NCI-H2171 (cell line): ENCODE measurements around the gene PAPSS1.

Experiments used
- DNase-seq: peaks from one replicate; lab custom pipeline; 2025; lab: John Stamatoyannopoulos, UW

The PAPSS1 gene

DNA sequence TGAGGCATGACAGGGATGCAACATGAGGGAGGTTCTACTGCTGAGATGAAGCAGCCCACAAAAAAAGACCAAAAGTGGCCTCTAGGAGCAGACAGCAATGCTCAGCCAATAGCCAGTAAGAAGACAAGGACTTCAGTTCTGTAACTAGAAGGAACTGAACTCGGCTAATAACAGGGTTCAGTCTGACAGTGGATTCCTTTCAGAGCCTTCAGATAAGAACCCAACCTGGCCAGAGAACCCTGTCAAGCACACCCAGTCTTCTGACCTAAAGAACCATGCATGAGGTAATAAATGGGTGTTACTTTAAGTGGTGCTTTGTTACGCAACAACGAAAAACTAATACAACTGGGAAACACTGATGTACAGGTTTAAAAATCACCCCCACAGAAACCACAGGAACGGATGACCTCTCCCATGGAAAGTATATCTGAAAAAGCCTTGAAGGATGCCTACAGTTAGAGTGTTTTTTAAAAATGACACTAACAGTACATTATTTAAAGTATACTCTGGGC, 94.6 kb downstream of the PAPSS1 start:
- no peak for DNase-seq

DNA sequence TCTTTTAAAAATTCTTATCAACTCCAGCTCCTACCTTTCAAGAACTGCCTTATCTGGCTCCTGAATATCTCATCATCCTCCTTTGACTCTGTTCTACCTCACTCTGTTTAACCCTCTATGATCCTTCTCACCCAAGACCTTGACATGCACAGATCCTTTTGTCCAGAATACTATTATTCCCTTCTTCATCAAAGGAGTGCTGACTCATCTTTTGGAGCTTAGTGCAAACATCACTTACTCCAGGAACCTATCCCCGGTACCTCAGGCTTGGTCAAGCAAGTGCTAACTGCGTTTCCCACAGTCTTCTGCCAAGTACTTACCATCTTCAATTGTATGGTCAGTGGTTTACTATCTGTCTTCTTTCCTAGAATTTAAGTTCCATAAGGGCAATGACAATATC, 96.0 kb downstream of the PAPSS1 start:
- no peak for DNase-seq

DNA sequence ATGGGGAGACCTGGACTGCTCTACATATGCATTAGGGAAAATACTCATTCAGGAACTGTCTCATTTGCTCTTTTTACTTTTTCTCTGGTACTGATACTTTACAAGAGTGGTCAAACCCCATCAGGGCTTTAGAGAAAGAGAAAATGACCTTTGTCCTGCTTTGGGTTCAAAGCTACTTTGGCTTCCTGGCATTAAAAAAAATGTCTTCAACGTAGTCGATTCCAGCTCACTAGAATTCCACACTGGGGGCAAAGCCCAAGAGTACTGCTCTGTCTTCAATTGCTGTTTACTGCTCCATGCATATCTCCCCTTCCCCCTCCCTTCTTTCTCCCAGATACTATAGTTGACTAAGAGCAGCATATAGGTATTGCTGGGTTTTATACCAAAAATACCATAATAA, 98.0 kb downstream of the PAPSS1 start:
- DNase-seq: no peak

DNA sequence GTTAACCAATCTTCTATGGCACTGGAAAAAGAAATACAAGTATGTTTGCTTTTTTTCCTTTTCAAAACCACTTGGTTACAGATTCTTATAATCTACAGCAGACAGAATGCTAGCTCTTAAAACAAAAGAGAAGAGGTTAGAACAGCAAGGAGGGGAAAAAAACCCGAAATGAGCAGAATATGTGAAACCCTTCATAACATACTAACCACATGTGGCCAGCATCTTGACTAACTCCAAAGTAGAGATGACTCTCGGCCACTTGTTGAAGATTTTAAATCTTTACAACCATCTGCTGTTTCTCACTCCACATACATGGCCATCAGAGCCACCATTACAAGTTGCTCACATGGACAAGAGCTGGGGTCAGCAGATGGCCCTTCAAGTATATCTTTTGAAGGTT, 100.3 kb downstream of the PAPSS1 start:
- DNase-seq: no peak

DNA sequence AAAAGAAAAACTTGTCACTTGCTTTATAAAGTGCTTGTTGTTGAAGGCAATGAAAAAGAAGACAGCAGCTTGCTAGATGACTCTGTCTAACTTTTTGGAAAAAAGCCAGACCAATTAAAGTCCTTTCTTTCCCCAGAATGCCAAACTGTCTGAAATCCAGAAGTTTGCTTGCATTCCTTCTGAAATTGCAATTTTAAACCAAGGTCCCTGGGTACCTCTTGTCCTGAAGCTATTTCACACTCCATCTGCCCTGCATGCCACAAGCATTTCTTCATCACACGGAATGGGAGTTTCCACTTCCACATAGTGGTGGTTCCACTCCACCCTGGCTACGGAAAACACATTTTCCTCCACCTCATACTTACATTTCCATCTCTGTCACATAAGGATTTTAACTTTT, 101.0 kb downstream of the PAPSS1 start:
- DNase-seq: no peak

DNA sequence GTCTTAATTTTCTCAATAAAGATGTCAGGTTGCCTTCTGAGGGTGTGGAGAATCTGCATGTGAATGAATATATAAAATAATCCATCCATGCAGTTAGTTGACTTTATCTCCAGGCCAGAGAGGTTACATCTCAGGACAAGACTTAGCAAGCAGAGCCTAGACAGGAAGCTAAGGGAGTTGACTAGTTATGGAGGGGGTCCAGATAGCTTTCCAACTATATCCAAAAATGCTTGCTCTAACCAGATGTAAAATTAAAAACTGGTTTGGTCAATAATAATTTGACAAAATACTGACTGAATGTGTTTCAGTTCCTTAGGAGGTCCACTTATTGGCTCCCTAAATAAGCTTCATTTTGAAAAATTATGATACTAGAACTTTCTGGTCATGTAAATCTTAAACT, 101.4 kb downstream of the PAPSS1 start:
- no peak for DNase-seq

DNA sequence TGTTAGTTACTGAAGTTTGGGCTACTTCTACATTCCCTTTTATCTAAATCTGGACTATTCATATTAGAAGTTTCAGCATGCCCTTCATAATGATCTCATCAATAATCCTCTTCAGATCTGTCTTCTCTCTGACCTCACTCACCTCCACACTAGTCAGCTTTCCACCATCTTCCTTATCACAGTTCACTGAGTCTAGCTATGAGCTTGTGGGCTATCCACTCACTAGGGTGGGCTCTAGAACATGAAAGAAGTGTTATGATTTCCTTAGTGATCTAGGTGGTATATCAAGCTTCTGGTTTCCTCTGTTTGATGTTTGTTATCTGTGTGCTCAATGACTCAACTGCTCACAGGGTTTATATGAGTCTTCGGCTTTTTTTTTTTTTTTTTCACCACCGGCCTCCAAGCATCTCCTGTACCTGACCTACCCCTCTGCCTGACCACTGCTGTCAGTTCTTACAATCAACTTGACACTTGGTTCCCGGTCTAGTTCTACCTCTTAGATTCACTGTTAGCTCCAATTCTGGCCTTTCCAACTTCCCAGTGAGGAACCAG, 103.1 kb downstream of the PAPSS1 start:
- no peak for DNase-seq

DNA sequence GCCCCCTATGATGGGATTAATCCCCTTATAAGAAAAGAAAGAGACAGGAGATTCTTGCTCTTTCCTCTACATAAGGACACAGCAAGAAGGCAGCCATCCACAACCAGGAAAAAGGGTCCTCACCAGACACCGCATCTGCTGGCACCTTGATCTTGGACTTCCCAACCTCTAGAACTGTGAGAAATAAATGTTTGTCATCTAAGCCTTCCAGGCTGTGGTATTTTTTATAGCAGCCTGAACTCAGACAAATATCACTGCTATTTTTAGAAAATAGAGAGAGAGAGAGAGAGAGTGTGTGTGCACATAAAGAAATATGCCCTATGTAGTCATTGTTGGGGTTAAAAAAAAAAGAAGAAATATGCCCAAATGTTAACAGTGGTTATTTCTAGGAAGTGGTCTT, 104.2 kb downstream of the PAPSS1 start:
- DNase-seq: no peak

DNA sequence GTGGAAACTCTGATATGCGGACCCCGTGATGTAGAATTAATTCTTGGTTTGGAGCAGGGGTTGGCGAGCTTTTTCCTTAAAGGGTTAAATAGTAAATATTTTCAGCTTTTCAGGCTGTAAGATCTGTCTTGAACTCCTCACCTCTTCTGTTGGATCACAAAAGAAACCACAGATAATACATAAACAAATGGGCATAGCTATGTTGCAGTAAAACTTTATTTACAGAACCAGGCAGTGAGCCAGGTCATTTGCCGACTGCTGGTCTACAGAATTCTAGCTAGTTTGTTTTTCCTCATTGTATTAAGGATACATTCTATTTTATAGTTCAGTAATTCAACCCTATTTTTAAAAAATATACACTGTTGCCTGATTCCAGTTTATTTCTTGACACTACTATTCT, 116.6 kb downstream of the PAPSS1 start:
- no peak for DNase-seq

DNA sequence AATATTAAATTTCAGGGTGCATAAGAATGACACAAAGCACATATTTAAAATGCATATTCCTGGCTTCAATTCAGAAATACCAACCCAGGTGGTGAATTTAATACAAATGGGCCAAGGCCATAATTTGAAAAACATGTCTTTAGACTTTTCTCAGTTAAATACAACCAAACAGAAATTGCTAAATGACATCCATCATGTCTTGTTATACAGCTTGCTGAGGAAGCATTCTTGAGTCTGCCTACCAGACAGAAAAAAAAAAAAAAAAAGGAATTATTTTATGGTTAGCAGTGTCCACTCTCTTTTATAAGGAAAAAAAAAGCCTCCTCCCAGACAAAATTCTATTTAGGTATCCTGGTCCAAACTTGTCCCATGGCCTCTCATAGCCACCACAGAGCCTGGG, 119.1 kb downstream of the PAPSS1 start:
- DNase-seq: no peak

DNA sequence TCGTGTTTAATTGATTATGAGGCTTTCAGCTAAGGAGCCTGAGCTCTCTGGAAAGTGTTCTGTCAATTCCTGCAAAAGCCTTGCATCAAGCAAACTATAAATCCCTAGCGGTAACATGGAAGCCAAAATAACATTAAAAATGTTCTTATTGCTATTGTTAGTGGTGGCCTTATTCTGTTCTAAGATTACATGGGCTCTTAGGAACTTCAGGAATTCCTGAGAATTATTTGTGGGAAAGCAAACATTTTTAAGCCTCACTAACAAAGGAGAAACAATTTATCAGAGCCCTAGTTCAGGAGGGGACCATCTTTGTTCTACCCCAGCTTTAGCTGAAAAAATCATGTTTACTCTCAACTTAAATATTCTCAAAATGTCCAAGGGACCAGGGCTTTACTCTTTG, 119.6 kb downstream of the PAPSS1 start:
- DNase-seq: no peak

DNA sequence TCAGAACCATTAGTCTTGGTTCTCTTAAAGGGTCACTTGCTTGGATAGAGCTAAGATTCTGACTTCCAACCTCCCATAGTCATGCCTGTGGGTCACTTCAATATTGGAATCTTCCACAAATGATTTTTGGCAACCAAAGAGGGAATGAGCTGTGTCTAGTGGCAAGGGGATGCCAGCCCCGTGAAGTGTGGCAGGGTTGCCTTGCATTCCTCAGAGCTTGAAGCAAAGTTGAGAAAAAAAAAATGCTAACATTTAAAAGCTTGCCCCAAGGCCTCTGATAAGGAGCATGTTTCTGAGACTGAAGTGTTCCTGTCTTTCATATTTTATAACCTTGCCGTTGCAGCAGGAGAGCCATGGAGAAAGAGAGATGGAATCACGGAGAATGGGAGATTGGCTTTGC, 120.2 kb downstream of the PAPSS1 start:
- no peak for DNase-seq

DNA sequence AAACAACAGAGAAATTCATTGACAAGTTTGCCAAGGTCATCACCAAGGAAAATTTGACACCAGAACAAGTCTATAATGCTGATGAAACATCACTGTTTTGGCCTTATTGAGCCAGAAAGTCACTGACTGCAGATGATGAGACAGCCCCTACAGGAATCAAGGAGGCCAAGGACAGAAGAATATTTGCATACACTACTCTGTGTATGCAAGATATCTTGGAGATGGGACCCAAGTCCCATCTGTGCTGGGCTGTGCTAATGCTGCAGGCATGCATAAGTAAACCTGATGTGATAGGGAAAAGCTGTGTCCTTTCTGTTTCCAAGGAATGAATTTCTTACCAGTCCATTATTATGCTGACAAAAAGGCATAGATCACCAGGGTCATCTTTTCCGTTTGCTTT, 126.8 kb downstream of the PAPSS1 start:
- no peak for DNase-seq

DNA sequence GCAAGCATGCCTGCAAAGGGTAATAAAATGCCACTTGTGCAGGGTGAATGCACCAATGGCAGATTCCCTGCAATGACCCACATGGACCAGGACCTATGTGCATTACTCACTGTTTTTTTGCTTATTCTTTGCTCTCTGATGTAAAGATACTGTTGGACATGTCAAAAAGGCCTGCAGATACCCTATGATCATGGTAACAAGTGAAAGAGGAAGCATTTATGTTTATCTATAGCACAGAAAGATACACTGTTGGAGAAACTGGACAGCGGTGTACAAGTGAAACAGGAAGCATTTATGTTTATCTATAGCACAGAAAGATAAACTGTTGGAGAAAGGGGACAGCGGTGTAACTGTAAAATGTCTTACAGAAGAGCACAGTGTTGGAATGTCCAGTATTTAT, 127.5 kb downstream of the PAPSS1 start:
- no peak for DNase-seq

DNA sequence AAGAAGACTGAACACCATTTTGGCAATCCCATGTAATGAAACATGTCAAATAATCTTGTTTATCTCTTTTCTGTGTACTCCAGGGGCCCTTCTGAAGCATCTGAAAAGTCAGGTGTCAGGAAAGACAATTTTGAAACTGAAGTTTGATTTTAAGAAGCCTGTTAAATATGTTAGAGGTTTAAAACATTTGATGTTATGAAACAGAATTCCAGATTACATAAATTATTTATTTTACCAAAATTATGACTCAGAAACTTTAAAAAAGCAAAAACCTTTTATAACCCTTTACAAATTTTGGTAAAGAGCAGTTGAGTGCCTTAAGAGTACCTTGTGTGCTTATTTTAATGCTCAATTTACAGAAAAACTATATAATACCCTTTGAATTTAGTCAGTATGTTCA, 130.8 kb downstream of the PAPSS1 start:
- DNase-seq: no peak

DNA sequence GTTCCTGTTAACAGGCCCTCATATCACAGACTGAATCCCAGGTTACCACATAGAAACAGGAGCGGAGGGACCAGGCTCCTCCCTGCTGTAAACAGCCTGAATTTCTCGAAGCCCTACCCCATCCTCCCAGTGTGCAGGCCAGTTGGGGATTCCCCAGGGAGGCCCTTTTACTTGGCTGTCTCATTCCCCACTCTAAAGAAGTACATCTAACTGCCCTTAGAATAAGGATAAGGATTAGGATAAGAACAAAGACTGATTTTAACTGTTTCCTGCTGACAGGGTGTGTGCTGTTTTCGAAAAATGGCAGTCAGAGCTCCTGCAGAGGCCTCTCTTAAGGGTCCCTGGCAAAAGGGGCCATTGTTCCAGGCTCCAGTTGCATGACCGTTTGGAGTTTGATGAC, 133.7 kb downstream of the PAPSS1 start:
- DNase-seq: no peak

DNA sequence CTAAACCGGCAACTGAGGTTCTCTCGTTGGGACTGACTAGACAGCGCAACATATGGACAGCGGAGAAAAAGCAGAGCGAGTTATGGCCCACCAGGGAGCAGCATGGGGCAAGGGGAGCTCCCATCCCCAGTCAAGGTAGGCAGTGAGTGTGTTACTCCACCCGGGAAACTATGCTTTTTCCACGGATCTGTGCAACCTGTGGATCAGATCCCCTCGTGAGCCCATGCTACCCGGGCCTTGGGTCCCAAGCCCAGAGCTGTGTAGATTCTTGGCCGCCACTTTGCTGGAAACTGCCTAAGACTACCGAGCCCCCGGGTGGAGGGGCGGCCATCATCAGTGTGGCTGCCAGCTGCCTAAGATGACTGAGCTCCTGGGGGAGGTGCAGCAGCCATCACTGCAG, 140.9 kb downstream of the PAPSS1 start:
- DNase-seq: peak; percentile 0

DNA sequence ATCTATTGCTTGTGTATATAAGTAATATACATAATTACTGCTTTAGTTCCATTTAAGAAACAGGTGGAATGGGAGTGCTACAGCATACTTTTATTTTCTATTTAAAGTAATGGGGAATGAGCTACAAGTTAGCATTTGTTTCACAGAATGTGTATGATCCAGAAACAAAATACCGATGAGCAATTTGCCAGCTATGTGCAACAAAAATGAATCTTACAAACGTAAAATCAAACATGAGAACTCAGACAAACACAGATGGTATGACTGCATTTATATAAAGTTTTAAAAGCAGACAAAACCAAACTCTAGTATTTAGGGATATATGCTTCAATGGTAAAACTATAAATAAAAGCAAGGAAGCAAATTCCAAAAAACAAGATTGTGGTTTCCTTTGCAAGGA, 141.7 kb downstream of the PAPSS1 start:
- no peak for DNase-seq

DNA sequence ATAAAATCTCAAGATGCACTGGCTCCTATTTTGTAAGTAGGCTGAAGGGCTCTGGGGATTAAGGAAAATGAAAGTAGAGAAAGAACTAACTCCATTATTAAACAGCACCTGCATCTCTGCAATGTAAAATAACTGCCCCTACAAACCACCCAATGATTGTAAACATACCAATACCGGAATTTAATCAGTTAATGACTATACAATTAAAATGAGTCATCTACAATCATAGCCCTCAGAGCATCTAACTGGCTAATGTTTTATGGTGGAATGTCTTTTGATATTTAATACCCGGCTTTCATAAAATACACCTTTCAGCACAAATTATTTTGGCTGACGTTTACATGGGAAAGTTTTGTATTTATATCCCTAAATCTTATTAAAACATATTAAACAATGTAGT, 142.3 kb downstream of the PAPSS1 start:
- DNase-seq: no peak

DNA sequence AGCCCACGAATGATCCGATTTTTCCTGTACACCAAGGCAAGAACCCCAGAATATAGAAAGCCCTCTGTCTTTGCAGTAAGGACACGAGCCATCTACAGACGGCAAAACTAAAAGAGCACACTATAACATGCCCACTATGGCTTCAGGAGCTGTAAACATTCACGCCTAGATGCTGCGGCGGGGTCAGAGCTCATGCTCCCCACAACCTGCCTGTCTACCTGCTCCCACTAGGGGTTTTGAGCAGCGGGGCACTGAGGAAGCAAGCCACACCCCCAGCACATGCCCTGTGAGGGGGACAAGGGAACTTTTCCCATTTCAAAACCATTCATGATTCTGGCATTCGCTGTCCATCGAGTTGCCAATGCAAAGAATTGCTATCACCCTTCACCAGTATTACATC, 144.8 kb downstream of the PAPSS1 start:
- no peak for DNase-seq

DNA sequence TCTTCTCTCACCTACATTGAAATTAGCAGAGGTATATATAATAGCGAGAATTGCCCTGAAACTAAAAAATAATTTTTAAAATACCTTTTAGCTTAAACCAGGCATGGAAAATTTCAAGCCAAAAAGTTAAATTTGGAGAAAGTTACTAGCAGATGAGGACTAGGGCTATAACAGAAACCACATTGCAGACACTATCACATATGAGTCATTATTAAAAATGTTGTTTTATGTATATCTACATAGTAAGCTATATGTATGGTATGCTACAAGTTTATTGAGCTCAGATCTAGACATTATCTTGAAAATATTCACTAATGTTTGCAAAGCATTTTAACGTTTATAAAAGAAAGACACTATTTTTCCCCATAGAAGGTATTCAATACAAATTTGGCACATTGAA, 147.8 kb downstream of the PAPSS1 start:
- no peak for DNase-seq

DNA sequence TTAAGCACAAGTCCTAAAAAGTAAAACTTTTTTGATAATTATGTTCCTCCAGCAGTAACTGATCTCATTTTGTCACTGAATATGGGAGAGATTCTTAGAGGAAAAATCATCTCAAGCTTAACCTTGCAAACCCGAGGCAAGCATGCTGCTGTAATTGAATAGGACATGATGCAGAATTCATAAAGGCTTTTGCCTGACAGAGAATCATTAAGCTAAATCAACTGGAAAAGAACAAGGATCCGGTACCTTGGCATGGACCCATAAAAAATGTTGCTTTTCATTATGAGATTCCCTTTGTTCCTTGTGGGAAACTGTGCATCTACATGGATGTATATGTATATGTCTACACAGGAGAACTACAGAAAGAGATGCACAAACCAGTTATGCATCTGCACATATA, 149.1 kb downstream of the PAPSS1 start:
- DNase-seq: no peak

DNA sequence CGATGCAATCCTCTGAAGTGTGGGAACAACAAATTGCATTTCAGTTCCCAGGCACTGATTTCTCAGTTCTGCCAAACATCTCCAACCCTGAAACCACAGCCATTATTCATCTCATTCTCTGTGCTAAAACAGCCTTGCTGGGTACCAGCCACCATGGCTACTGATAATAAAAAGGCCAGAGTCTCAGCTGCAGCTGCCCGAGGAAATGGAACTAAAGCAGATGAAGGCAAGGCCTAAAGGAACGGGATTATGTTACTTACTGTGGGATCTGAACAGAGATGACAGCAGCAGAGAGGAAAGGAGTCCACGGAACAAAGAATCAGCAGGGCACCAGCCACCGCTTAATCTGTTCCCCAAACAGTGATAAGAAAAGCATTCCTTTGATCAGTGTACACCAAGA, 155.7 kb downstream of the PAPSS1 start:
- DNase-seq: no peak
